ENCODE measurements around the gene HIGD1A. TPM values are rescaled to one million over a fixed set of nuclear protein-coding genes. Genes with fewer than 3 reads are reported as not detected.
A peak's percentile ranks its signal among the peaks of the same experiment; 100 is the strongest.

HIGD1A gene
- total and polyA plus RNA-seq, 2 experiments from 2014 or later: 102 to 144 TPM

GRCh38 chr3:42822828-42823227 is 18.5 kb upstream of the HIGD1A start:
- Histone ChIP-seq H3K4me2 (no peak overlapping the region), H3K4me3 (no peak overlapping the region), H3K27ac (ENCODE audit: low read depth) (no peak overlapping the region), H3K27me3 (ENCODE audit: insufficient read depth) (no peaks in the 10 kb centered on the region), H2AFZ (peak overlapping the region; percentile 87), H3K36me3 (ENCODE audit: insufficient read depth) (no peaks in the 10 kb centered on the region), H4K20me1 (replicated peaks; ENCODE audit: insufficient read depth) (no peaks in the 10 kb centered on the region), H3K4me1 (ENCODE audit: insufficient read depth) (0 out of 2 replicates have a peak, but pooled peaks cover 5% of the 10 kb centered on the region), H3F3A (replicated peaks; ENCODE audit: low read depth) (no peaks in the 10 kb centered on the region), H3K79me2 (replicated peaks; ENCODE audit: insufficient read depth) (no peaks in the 10 kb centered on the region), H3K9me2 (ENCODE audit: insufficient read depth) (no peaks in the 10 kb centered on the region)
- DNase-seq (ENCODE audit: low spot score) (no peak), ATAC-seq (no peak)
- no peak overlapping the region for H3K27ac Mint-ChIP-seq
- H3K9me3 Mint-ChIP-seq: no peaks in the 10 kb centered on the region; the same call in 2 of the 3 replicates
- H3K4me1 Mint-ChIP-seq: peaks cover 8% of the 10 kb centered on the region; the same call in 2 of the 3 replicates
- TF ChIP-seq POLR2AphosphoS5 (IDR thresholded peaks at IDR 0.05; ENCODE audit: low read depth) (no peak), CREB1 (CRISPR knock-in tag; IDR thresholded peaks at IDR 0.05; ENCODE audit: low read depth) (no peak), ZNF114 (CRISPR knock-in tag; IDR thresholded peaks at IDR 0.05) (no peak), JUNB (IDR thresholded peaks at IDR 0.05; ENCODE audit: unreplicated experiment) (no peak), EZH2 (IDR thresholded peaks at IDR 0.05; ENCODE audit: low read depth, unreplicated experiment) (no peak), STAT1 (IDR thresholded peaks at IDR 0.05; ENCODE audit: unreplicated experiment) (no peak), ZNF331 (CRISPR knock-in tag; IDR thresholded peaks at IDR 0.05; ENCODE audit: low read depth) (no peak), NANOG (IDR thresholded peaks at IDR 0.05; ENCODE audit: borderline replicate concordance) (no peak), REST (IDR thresholded peaks at IDR 0.05; ENCODE audit: unreplicated experiment) (no peak), ETS1 (IDR thresholded peaks at IDR 0.05) (no peak), EZH2phosphoT487 (IDR thresholded peaks at IDR 0.05; ENCODE audit: unreplicated experiment) (no peak)
- TF ChIP-seq, protein P1, sequence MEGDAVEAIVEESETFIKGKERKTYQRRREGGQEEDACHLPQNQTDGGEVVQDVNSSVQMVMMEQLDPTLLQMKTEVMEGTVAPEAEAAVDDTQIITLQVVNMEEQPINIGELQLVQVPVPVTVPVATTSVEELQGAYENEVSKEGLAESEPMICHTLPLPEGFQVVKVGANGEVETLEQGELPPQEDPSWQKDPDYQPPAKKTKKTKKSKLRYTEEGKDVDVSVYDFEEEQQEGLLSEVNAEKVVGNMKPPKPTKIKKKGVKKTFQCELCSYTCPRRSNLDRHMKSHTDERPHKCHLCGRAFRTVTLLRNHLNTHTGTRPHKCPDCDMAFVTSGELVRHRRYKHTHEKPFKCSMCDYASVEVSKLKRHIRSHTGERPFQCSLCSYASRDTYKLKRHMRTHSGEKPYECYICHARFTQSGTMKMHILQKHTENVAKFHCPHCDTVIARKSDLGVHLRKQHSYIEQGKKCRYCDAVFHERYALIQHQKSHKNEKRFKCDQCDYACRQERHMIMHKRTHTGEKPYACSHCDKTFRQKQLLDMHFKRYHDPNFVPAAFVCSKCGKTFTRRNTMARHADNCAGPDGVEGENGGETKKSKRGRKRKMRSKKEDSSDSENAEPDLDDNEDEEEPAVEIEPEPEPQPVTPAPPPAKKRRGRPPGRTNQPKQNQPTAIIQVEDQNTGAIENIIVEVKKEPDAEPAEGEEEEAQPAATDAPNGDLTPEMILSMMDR (conservative IDR thresholded peaks at IDR 0.05; ENCODE audit: low read depth in 2 of 2): no peak
- TF ChIP-seq, protein P2, sequence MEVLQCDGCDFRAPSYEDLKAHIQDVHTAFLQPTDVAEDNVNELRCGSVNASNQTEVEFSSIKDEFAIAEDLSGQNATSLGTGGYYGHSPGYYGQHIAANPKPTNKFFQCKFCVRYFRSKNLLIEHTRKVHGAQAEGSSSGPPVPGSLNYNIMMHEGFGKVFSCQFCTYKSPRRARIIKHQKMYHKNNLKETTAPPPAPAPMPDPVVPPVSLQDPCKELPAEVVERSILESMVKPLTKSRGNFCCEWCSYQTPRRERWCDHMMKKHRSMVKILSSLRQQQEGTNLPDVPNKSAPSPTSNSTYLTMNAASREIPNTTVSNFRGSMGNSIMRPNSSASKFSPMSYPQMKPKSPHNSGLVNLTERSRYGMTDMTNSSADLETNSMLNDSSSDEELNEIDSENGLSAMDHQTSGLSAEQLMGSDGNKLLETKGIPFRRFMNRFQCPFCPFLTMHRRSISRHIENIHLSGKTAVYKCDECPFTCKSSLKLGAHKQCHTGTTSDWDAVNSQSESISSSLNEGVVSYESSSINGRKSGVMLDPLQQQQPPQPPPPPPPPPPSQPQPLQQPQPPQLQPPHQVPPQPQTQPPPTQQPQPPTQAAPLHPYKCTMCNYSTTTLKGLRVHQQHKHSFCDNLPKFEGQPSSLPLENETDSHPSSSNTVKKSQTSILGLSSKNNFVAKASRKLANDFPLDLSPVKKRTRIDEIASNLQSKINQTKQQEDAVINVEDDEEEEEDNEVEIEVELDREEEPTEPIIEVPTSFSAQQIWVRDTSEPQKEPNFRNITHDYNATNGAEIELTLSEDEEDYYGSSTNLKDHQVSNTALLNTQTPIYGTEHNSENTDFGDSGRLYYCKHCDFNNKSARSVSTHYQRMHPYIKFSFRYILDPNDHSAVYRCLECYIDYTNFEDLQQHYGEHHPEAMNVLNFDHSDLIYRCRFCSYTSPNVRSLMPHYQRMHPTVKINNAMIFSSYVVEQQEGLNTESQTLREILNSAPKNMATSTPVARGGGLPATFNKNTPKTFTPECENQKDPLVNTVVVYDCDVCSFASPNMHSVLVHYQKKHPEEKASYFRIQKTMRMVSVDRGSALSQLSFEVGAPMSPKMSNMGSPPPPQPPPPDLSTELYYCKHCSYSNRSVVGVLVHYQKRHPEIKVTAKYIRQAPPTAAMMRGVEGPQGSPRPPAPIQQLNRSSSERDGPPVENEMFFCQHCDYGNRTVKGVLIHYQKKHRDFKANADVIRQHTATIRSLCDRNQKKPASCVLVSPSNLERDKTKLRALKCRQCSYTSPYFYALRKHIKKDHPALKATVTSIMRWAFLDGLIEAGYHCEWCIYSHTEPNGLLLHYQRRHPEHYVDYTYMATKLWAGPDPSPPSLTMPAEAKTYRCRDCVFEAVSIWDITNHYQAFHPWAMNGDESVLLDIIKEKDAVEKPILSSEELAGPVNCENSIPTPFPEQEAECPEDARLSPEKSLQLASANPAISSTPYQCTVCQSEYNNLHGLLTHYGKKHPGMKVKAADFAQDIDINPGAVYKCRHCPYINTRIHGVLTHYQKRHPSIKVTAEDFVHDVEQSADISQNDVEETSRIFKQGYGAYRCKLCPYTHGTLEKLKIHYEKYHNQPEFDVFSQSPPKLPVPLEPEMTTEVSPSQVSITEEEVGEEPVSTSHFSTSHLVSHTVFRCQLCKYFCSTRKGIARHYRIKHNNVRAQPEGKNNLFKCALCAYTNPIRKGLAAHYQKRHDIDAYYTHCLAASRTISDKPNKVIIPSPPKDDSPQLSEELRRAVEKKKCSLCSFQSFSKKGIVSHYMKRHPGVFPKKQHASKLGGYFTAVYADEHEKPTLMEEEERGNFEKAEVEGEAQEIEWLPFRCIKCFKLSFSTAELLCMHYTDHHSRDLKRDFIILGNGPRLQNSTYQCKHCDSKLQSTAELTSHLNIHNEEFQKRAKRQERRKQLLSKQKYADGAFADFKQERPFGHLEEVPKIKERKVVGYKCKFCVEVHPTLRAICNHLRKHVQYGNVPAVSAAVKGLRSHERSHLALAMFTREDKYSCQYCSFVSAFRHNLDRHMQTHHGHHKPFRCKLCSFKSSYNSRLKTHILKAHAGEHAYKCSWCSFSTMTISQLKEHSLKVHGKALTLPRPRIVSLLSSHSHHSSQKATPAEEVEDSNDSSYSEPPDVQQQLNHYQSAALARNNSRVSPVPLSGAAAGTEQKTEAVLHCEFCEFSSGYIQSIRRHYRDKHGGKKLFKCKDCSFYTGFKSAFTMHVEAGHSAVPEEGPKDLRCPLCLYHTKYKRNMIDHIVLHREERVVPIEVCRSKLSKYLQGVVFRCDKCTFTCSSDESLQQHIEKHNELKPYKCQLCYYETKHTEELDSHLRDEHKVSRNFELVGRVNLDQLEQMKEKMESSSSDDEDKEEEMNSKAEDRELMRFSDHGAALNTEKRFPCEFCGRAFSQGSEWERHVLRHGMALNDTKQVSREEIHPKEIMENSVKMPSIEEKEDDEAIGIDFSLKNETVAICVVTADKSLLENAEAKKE (CRISPR knock-in tag; IDR thresholded peaks at IDR 0.05): no peak
- H3K4me3 Mint-ChIP-seq: no peak overlapping the region
- H3K36me3 Mint-ChIP-seq (ENCODE audit: low read depth): no peaks in the 10 kb centered on the region
- H3K27me3 Mint-ChIP-seq (ENCODE audit: insufficient read depth, low read depth, poor library complexity): peaks cover 4% of the 10 kb centered on the region
